Kidney epithelial cell (primary cell): ENCODE data around the gene EPAS1. TPM values are rescaled to one million over a fixed set of nuclear protein-coding genes. Genes with fewer than 3 reads are reported as not detected.

ENCODE experiments used
- DNase-seq: peaks from one replicate; pipeline ENCODE4 v3.0.0-alpha.2; 2010; ENCODE audit warnings: low read depth
- H3K27me3 ChIP-seq: 2 replicates; pipeline ENCODE4 v1.6.0; 2011; ENCODE audit warnings: low read length; ENCODE audit not compliant: control insufficient read depth, insufficient read depth
- H3K36me3 ChIP-seq: 2 replicates; pipeline ENCODE4 v1.5.1; 2011; ENCODE audit warnings: low read length; ENCODE audit not compliant: control insufficient read depth, insufficient read depth
- H3K4me3 ChIP-seq: 2 replicates; pipeline ENCODE4 v1.5.1; 2011; ENCODE audit warnings: low read depth, mild to moderate bottlenecking, control low read depth, low read length
- CTCF ChIP-seq: IDR thresholded peaks from 2 replicates; pipeline ENCODE4 v1.5.1; 2011; ENCODE audit warnings: mild to moderate bottlenecking, moderate library complexity, low read length, control low read depth, inconsistent platforms; ENCODE audit not compliant: insufficient read depth, poor library complexity, severe bottlenecking
- total RNA-seq: library from RNA; depleted of rRNA; stranded (reverse); fragments of >200 nt; gene quantifications from 2 replicates; pipeline ENCODE4 v1.2.3, GENCODE V29; 2015

Gene EPAS1
- total RNA-seq, 1 donor from 2014 or later: 94.3 TPM

DNA sequence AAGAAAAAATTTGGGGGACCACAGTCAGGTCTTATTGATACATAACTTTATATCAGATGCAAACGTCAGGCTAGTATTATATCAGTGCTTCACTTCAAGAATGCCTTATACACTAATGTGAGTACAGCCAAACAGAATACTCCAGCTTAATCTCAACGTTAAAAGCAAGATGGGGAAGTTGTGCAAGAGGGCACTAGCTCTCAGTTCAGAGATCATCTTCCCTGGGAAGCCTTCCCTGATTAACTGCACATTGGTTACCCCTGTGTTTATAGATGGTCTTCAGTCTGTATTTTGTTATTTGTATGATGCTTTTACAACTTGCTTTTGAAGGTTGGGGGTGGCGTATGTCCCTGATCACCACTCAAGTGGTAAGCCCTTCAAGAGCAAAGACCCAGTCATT is 11.4 kb downstream of the EPAS1 start:
- H3K27me3 ChIP-seq: no peaks in the 10 kb centered on the region
- TF ChIP-seq CTCF: no peak
- H3K4me3 ChIP-seq: no peak overlapping the region
- DNase-seq: no peak
- H3K36me3 ChIP-seq: no peaks in the 10 kb centered on the region

GRCh38 chr2:46309052-46309953 is 12.1 kb downstream of the EPAS1 start:
- TF ChIP-seq CTCF: no peak
- DNase-seq: no peak
- no peaks in the 10 kb centered on the region for H3K36me3 ChIP-seq

DNA sequence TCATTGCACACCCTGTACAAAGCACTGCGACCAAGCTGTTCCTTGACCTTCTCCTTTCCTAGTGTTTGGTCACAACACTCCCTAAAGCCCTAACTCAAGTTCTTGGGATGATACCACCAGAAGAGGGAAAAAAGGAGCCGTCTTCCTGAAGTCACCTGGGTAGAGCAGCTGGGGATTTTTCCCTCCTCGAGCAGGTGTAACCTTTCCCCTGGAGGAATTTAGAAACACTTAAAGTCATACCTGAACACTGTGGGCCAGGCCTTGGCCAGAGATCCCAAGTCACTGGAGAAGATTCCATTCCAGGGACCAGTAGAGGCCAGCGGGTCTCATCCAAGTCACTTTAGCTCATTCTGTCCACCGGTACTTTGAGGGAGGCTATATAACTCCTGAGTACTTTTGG is 13.2 kb downstream of the EPAS1 start:
- DNase-seq: no peak
- no peaks in the 10 kb centered on the region for H3K27me3 ChIP-seq
- no peak overlapping the region for H3K4me3 ChIP-seq
- no peak for TF ChIP-seq CTCF
- no peaks in the 10 kb centered on the region for H3K36me3 ChIP-seq

More at GRCh38 chr2:46309052-46309953, 12.1 kb downstream of the EPAS1 start:
- Histone ChIP-seq H3K27me3 (no peaks in the 10 kb centered on the region), H3K4me3 (no peak overlapping the region)

GRCh38 chr2:46311651-46312223 is 14.5 kb downstream of the EPAS1 start:
- Histone ChIP-seq H3K4me3 (no peak overlapping the region), H3K36me3 (no peaks in the 10 kb centered on the region), H3K27me3 (no peaks in the 10 kb centered on the region)
- TF ChIP-seq CTCF: no peak
- no peak for DNase-seq

- no peaks in the 10 kb centered on the region for H3K27me3 ChIP-seq
- no peak for TF ChIP-seq CTCF
- no peak overlapping the region for H3K4me3 ChIP-seq
- no peaks in the 10 kb centered on the region for H3K36me3 ChIP-seq
- DNase-seq: no peak
Observed at GRCh38 chr2:46313063-46313462, 15.9 kb downstream of the EPAS1 start.
